LNCAP (cell line): ENCODE measurements around the gene MC3R.

Source experiments
- TF ChIP-seq, protein P1 (sequence below): fragments of 450-650 bp; IDR thresholded peaks from 2 replicates; pipeline ENCODE4 v1.5.1; 2017; ENCODE audit warnings: mild to moderate bottlenecking

Gene MC3R

DNA sequence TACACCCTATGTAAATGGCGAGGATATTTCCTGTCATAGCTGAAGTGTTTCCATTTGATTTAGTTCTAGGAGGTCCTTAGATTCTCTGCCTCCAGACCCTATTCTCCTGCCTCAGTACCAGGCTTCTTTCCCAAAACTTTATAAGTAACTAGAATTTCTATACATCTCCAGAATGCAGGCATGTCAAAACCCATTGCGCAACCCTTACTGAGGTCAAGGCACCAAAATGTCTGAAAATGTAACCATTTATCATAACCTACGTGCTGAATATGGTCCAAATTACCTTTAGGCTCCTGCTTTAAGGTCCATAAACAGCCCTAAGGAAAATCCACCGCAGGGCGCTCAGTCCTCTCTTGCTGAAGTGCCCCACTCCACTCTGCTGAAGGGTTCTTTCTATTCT lies 37.5 kb upstream of the MC3R start:
- TF ChIP-seq, protein P1, sequence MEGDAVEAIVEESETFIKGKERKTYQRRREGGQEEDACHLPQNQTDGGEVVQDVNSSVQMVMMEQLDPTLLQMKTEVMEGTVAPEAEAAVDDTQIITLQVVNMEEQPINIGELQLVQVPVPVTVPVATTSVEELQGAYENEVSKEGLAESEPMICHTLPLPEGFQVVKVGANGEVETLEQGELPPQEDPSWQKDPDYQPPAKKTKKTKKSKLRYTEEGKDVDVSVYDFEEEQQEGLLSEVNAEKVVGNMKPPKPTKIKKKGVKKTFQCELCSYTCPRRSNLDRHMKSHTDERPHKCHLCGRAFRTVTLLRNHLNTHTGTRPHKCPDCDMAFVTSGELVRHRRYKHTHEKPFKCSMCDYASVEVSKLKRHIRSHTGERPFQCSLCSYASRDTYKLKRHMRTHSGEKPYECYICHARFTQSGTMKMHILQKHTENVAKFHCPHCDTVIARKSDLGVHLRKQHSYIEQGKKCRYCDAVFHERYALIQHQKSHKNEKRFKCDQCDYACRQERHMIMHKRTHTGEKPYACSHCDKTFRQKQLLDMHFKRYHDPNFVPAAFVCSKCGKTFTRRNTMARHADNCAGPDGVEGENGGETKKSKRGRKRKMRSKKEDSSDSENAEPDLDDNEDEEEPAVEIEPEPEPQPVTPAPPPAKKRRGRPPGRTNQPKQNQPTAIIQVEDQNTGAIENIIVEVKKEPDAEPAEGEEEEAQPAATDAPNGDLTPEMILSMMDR, result no peak

DNA sequence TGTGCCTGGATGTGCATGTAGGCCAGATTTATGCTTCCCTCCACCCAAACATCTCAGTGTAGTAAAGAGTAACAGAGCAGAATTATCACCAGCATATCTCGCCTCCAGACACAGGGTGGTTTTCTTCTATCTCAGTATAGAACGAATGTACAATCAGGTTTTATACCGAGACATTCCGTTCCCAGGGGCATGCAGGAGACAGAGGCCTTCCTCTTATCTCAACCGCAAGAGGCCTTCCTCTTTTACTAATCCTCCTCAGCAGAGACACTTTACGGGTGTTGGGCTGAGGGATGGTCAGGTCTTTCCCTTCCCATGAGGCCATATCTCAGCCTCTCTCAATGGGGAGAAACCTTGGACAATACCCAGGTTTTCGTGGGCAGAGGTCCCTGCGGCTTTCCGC lies 36.4 kb upstream of the MC3R start:
- TF ChIP-seq, protein P1, result no peak

GRCh38 chr20:56213321-56213720 lies 35.2 kb upstream of the MC3R start:
- TF ChIP-seq, protein P1, result no peak

GRCh38 chr20:56215115-56215514 lies 33.4 kb upstream of the MC3R start:
- TF ChIP-seq, protein P1, result no peak

GRCh38 chr20:56217829-56218228 lies 30.7 kb upstream of the MC3R start:
- TF ChIP-seq, protein P1, result no peak

- TF ChIP-seq, protein P1, result no peak
Observed at GRCh38 chr20:56222201-56222600, 26.3 kb upstream of the MC3R start.

- TF ChIP-seq, protein P1, result no peak
Observed at GRCh38 chr20:56222945-56223344, 25.6 kb upstream of the MC3R start.

GRCh38 chr20:56223352-56223751 lies 25.2 kb upstream of the MC3R start:
- TF ChIP-seq, protein P1, result no peak
